ENCODE measurements around the gene C17orf100. TPM values are rescaled to one million over a fixed set of nuclear protein-coding genes. Genes with fewer than 3 reads are reported as not detected.

The C17orf100 gene
- total and polyA plus RNA-seq, 4 donors: 0.56 to 33.2 (median 2.7) TPM

DNA sequence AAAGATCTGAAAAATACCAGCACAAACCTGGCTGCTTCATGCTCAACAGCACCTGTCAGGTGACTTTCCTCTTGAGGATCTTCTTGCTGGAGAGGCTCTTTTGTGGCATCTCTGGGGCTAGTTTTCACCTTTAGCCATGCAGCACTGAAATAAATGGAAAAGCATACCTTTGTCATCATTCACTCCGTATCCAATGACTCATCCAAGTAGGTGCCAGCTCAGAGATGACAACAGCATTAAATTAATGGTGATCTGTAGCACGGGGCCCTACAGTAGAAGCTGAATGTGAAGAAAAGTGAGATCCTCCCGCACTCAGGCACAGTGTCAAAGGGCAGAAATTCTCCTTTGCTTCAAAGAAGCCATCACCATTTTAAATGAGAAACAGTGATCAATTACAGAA is 43.2 kb upstream of the C17orf100 start:
- H3K27ac ChIP-seq (ENCODE audit: low read depth in 1 of 2, low read length in 2 of 2): no peak overlapping the region
- H3K4me3 ChIP-seq (ENCODE audit: low read depth in 1 of 3, low read length in 3 of 3): no peak overlapping the region
- no peaks in the 10 kb centered on the region for H3K4me1 ChIP-seq (ENCODE audit: control insufficient read depth in 4 of 4, insufficient read depth in 4 of 4, low read length in 3 of 4)
- peaks cover 7 to 39% (median 26%) of the 10 kb centered on the region in 4 donors for H3K36me3 ChIP-seq (ENCODE audit: control insufficient read depth in 4 of 4, insufficient read depth in 3 of 4, low read depth in 1 of 4, low read length in 3 of 4)
- no peaks in the 10 kb centered on the region for H3K27me3 ChIP-seq (ENCODE audit: control insufficient read depth in 4 of 4, insufficient read depth in 4 of 4, low read length in 3 of 4)
- no peaks in the 10 kb centered on the region for H3K9me3 ChIP-seq (ENCODE audit: control insufficient read depth in 4 of 4, low read length in 3 of 4)
- no peak for TF ChIP-seq RXRA (IDR thresholded peaks at IDR 0.05)
- TF ChIP-seq, protein P1, sequence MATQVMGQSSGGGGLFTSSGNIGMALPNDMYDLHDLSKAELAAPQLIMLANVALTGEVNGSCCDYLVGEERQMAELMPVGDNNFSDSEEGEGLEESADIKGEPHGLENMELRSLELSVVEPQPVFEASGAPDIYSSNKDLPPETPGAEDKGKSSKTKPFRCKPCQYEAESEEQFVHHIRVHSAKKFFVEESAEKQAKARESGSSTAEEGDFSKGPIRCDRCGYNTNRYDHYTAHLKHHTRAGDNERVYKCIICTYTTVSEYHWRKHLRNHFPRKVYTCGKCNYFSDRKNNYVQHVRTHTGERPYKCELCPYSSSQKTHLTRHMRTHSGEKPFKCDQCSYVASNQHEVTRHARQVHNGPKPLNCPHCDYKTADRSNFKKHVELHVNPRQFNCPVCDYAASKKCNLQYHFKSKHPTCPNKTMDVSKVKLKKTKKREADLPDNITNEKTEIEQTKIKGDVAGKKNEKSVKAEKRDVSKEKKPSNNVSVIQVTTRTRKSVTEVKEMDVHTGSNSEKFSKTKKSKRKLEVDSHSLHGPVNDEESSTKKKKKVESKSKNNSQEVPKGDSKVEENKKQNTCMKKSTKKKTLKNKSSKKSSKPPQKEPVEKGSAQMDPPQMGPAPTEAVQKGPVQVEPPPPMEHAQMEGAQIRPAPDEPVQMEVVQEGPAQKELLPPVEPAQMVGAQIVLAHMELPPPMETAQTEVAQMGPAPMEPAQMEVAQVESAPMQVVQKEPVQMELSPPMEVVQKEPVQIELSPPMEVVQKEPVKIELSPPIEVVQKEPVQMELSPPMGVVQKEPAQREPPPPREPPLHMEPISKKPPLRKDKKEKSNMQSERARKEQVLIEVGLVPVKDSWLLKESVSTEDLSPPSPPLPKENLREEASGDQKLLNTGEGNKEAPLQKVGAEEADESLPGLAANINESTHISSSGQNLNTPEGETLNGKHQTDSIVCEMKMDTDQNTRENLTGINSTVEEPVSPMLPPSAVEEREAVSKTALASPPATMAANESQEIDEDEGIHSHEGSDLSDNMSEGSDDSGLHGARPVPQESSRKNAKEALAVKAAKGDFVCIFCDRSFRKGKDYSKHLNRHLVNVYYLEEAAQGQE (IDR thresholded peaks at IDR 0.05): no peak
- TF ChIP-seq JUND (IDR thresholded peaks at IDR 0.05): no peak
- no peak for TF ChIP-seq NR2F2 (IDR thresholded peaks at IDR 0.05)
- TF ChIP-seq HNF4G (IDR thresholded peaks at IDR 0.05): no peak
- no peak overlapping the region for H3K9ac ChIP-seq (ENCODE audit: low read depth in 1 of 2, low read length in 2 of 2)
- 95% methylated on average over 3 of the region's 3 CpGs for WGBS
- DNase-seq (ENCODE audit: low spot score): no peak

DNA sequence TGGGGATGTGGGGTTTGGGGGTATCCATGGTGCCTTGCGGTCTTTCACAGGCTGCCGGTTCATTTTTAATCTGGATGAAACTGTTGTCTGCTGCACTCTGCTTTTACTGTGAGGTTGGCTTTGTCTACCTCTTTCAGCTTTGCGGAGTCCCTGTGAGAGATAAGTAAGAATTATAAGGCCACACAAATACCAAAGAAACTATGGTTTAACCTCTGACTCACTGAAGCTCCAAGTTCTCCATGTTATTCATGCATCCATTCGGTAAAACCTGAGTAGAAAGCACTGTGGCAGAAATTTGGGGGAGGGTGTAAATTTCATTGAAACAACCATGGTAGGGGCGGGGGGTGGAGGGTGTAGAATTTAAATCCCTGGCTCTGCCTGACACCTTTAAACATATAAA is 41.6 kb upstream of the C17orf100 start:
- Histone ChIP-seq H3K4me1 (ENCODE audit: control insufficient read depth in 4 of 4, insufficient read depth in 4 of 4, low read length in 3 of 4) (no peaks in the 10 kb centered on the region), H3K27ac (ENCODE audit: low read depth in 1 of 2, low read length in 2 of 2) (no peak overlapping the region), H3K36me3 (ENCODE audit: control insufficient read depth in 4 of 4, insufficient read depth in 3 of 4, low read depth in 1 of 4, low read length in 3 of 4) (peaks cover 7 to 38% (median 26%) of the 10 kb centered on the region in 4 donors), H3K9me3 (ENCODE audit: control insufficient read depth in 4 of 4, low read length in 3 of 4) (no peaks in the 10 kb centered on the region), H3K27me3 (ENCODE audit: control insufficient read depth in 4 of 4, insufficient read depth in 4 of 4, low read length in 3 of 4) (no peaks in the 10 kb centered on the region), H3K9ac (ENCODE audit: low read depth in 1 of 2, low read length in 2 of 2) (no peak overlapping the region), H3K4me3 (ENCODE audit: low read depth in 1 of 3, low read length in 3 of 3) (no peak overlapping the region)
- TF ChIP-seq HNF4A (conservative IDR thresholded peaks at IDR 0.05) (no peak), TAF1 (conservative IDR thresholded peaks at IDR 0.05) (no peak), SP1 (IDR thresholded peaks at IDR 0.05) (no peak), GABPA (IDR thresholded peaks at IDR 0.05 in 1 of 2, conservative IDR thresholded peaks at IDR 0.05 in 1 of 2) (no peak), FOXA2 (IDR thresholded peaks at IDR 0.05) (no peak), RAD21 (IDR thresholded peaks at IDR 0.05) (no peak), YY1 (IDR thresholded peaks at IDR 0.05) (no peak), EGR1 (IDR thresholded peaks at IDR 0.05; ENCODE audit: low read depth in 2 of 2) (no peak), JUND (IDR thresholded peaks at IDR 0.05) (no peak), RXRA (IDR thresholded peaks at IDR 0.05) (no peak), NR2F2 (IDR thresholded peaks at IDR 0.05) (no peak), FOXA1 (IDR thresholded peaks at IDR 0.05) (no peak), HNF4G (IDR thresholded peaks at IDR 0.05) (no peak)
- TF ChIP-seq, protein P2, sequence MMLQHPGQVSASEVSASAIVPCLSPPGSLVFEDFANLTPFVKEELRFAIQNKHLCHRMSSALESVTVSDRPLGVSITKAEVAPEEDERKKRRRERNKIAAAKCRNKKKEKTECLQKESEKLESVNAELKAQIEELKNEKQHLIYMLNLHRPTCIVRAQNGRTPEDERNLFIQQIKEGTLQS (IDR thresholded peaks at IDR 0.05): no peak
- TF ChIP-seq, protein P3, sequence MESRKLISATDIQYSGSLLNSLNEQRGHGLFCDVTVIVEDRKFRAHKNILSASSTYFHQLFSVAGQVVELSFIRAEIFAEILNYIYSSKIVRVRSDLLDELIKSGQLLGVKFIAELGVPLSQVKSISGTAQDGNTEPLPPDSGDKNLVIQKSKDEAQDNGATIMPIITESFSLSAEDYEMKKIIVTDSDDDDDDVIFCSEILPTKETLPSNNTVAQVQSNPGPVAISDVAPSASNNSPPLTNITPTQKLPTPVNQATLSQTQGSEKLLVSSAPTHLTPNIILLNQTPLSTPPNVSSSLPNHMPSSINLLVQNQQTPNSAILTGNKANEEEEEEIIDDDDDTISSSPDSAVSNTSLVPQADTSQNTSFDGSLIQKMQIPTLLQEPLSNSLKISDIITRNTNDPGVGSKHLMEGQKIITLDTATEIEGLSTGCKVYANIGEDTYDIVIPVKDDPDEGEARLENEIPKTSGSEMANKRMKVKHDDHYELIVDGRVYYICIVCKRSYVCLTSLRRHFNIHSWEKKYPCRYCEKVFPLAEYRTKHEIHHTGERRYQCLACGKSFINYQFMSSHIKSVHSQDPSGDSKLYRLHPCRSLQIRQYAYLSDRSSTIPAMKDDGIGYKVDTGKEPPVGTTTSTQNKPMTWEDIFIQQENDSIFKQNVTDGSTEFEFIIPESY (IDR thresholded peaks at IDR 0.05): no peak
- TF ChIP-seq, protein P4, sequence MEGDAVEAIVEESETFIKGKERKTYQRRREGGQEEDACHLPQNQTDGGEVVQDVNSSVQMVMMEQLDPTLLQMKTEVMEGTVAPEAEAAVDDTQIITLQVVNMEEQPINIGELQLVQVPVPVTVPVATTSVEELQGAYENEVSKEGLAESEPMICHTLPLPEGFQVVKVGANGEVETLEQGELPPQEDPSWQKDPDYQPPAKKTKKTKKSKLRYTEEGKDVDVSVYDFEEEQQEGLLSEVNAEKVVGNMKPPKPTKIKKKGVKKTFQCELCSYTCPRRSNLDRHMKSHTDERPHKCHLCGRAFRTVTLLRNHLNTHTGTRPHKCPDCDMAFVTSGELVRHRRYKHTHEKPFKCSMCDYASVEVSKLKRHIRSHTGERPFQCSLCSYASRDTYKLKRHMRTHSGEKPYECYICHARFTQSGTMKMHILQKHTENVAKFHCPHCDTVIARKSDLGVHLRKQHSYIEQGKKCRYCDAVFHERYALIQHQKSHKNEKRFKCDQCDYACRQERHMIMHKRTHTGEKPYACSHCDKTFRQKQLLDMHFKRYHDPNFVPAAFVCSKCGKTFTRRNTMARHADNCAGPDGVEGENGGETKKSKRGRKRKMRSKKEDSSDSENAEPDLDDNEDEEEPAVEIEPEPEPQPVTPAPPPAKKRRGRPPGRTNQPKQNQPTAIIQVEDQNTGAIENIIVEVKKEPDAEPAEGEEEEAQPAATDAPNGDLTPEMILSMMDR (IDR thresholded peaks at IDR 0.05; ENCODE audit: low read depth, low read length, missing input control): no peak
- DNase-seq (ENCODE audit: low spot score): no peak
- WGBS: 98% methylated on average over 5 of the region's 5 CpGs
